AG09319 (cell line): ENCODE results near the gene AP1S3.

Experiments used
- DNase-seq: peaks from one replicate; pipeline ENCODE4 v3.0.0-alpha.2; 2010; ENCODE audit warnings: low read depth; ENCODE audit errors: extremely low read depth
- TF ChIP-seq, protein P1 (sequence below): IDR thresholded peaks from 2 replicates; pipeline ENCODE4 v1.5.1; 2011; ENCODE audit warnings: low read depth, mild to moderate bottlenecking, inconsistent platforms, low read length, moderate library complexity

Gene AP1S3

DNA sequence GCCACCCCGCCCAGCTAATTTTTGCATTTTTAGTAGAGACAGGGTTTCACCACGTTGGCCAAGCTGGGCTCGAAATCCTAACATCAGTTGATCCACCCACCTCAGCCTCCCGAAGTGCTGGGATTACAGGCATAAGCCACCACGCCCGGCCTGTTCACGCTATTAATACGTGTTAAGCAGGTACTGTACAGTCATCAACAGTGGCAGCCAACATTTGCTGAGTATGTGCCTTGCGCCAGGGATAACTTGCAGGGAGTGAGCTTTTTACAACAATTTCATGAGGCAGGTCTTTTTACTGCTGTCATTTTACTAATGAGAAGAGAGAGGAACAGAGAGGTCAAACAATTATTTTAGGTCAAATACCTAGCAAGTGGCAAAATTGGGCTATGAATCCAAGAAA lies 115.2 kb downstream of the AP1S3 start:
- TF ChIP-seq, protein P1, sequence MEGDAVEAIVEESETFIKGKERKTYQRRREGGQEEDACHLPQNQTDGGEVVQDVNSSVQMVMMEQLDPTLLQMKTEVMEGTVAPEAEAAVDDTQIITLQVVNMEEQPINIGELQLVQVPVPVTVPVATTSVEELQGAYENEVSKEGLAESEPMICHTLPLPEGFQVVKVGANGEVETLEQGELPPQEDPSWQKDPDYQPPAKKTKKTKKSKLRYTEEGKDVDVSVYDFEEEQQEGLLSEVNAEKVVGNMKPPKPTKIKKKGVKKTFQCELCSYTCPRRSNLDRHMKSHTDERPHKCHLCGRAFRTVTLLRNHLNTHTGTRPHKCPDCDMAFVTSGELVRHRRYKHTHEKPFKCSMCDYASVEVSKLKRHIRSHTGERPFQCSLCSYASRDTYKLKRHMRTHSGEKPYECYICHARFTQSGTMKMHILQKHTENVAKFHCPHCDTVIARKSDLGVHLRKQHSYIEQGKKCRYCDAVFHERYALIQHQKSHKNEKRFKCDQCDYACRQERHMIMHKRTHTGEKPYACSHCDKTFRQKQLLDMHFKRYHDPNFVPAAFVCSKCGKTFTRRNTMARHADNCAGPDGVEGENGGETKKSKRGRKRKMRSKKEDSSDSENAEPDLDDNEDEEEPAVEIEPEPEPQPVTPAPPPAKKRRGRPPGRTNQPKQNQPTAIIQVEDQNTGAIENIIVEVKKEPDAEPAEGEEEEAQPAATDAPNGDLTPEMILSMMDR: no peak

DNA sequence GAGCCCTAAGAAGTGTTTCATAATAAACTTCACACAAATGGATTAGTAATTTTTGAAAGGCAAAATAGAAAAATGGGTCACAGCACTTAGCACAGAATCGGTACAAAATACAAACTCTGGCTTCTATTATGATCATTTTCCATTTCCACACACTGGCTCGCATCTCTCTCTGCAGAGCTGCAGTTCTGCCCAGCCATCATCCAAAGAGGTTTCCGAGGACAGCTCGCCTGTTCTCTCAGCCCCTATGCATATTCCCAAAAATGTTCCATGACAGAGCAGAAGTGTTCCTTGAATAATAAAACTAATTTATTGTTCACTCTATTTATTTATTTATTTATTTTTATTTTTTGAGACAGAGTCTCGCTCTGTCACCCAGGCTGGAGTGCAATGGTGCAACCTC lies 115.6 kb downstream of the AP1S3 start:
- TF ChIP-seq, protein P1: no peak
- no peak for DNase-seq

More for the DNA sequence above, 115.2 kb downstream of the AP1S3 start:
- no peak for DNase-seq

- TF ChIP-seq, protein P1: no peak
- no peak for DNase-seq
Measured at GRCh38 chr2:223720367-223720766, 117.0 kb downstream of the AP1S3 start.

- TF ChIP-seq, protein P1: no peak
- no peak for DNase-seq
Measured at GRCh38 chr2:223712642-223713041, 124.7 kb downstream of the AP1S3 start.

DNA sequence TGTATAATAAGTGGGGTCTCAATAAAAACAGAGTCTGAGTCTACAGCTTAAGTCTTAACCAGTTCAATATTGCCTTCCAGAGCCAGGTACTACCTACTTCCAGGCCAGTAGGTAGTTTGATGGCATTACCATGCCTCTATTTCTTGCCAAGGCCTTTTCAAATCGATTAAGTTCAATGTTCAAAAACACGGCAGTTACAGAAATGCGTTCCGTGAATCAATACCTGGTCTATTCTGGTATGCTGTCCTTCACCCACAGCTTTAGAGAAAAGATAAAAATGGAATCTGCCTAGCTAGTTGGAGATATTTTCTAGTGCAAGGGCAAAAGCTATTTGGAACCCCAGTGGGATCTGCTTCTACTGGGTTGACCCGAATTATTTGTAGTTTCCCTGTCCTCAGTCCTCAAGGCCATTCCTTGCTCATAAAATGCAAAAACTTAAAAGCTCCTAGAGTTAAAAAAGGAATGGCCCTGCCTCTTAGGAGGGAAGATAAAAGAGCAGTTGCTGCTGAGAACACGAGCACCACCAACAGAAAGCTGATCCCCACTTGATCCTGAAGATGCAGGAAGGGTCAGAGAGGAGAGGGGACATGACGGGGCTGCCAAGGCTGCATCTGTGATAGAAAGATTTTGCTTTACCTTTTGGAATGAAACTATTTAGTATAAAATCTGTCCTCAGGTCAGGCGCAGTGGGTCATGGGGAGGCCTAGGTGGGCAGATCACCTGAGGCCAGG lies 125.6 kb downstream of the AP1S3 start:
- TF ChIP-seq, protein P1: no peak
- DNase-seq: no peak
